ENCODE data around the gene FAM170A. TPM values are rescaled to one million over a fixed set of nuclear protein-coding genes. Genes with fewer than 3 reads are reported as not detected.

Gene FAM170A
- total and polyA plus RNA-seq, 2 donors from 2014 or later = 0.28 TPM; not detected in 1

DNA sequence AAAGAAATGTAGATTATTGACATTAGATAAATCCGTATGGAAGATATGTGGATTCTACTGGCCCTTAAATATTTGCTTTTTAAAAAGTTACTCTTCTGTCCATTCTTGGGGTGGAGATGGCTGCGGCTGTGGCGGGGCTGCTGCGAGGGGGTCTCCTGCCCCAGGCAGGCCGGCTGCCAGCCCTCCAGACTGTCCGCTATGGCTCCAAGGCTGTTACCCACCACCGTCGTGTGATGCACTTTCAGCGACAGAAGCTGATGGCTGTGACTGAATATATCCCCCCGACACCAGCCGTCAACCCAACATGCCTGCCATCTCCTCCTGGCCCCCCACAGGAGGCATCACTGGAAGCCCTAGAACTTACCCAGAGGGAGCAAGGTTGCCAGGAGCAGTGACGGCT, 50.7 kb downstream of the FAM170A start:
- no peaks in the 10 kb centered on the region for H3K4me1 ChIP-seq (ENCODE audit: control insufficient read depth in 2 of 3, insufficient read depth in 2 of 3, low read depth in 1 of 3, low read length in 3 of 3)
- H3K9me3 ChIP-seq (ENCODE audit: control insufficient read depth in 2 of 3, insufficient read depth in 1 of 3, low read length in 3 of 3) = no peaks in the 10 kb centered on the region
- TF ChIP-seq, protein P1, sequence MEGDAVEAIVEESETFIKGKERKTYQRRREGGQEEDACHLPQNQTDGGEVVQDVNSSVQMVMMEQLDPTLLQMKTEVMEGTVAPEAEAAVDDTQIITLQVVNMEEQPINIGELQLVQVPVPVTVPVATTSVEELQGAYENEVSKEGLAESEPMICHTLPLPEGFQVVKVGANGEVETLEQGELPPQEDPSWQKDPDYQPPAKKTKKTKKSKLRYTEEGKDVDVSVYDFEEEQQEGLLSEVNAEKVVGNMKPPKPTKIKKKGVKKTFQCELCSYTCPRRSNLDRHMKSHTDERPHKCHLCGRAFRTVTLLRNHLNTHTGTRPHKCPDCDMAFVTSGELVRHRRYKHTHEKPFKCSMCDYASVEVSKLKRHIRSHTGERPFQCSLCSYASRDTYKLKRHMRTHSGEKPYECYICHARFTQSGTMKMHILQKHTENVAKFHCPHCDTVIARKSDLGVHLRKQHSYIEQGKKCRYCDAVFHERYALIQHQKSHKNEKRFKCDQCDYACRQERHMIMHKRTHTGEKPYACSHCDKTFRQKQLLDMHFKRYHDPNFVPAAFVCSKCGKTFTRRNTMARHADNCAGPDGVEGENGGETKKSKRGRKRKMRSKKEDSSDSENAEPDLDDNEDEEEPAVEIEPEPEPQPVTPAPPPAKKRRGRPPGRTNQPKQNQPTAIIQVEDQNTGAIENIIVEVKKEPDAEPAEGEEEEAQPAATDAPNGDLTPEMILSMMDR (IDR thresholded peaks at IDR 0.05; ENCODE audit: borderline replicate concordance, extremely low read depth, insufficient read depth) = no peak
- intact Hi-C loops (cut with DNase I) = no loop called here
- no peaks in the 10 kb centered on the region for H3K27me3 ChIP-seq (ENCODE audit: control insufficient read depth, insufficient read depth, low read length)
- H3K27ac ChIP-seq (ENCODE audit: low read depth in 2 of 2, low read length in 2 of 2) = no peak overlapping the region
- no peak overlapping the region for H3K9ac ChIP-seq (ENCODE audit: low read length in 3 of 3)
- FAIRE-seq (no peak), DNase-seq (peak in 1 of 5 donors; percentile 26)
- H3K4me3 ChIP-seq (ENCODE audit: low read length in 3 of 3) = no peak overlapping the region
- H3K36me3 ChIP-seq (ENCODE audit: control insufficient read depth in 2 of 3, insufficient read depth in 3 of 3, low read length in 3 of 3) = no peaks in the 10 kb centered on the region

DNA sequence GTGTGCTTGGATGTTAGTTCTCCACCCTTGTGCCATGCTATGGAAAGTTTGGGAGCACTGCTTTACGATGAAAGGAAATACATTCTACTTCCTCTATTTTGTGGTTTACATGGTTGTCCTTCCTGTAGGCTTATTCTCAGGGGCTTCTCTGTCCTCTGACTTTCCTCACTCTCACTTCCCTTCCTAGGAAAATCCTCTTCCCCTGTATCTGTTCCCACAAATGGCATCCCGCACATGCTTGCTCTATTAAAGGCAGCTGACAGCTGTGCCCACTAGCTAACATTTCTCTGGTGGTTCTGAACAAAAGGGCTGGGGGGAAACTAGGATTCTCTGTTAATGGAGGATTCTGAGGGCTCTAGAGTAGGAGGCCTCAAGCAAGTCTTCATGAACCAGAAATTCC, 52.4 kb downstream of the FAM170A start:
- H3K27me3 ChIP-seq (ENCODE audit: control insufficient read depth, insufficient read depth, low read length) = no peaks in the 10 kb centered on the region
- no peak overlapping the region for H3K9ac ChIP-seq (ENCODE audit: low read length in 3 of 3)
- H3K9me3 ChIP-seq (ENCODE audit: control insufficient read depth in 2 of 3, insufficient read depth in 1 of 3, low read length in 3 of 3) = no peaks in the 10 kb centered on the region
- intact Hi-C loops (cut with DNase I) = no loop called here
- no peaks in the 10 kb centered on the region for H3K36me3 ChIP-seq (ENCODE audit: control insufficient read depth in 2 of 3, insufficient read depth in 3 of 3, low read length in 3 of 3)
- H3K4me1 ChIP-seq (ENCODE audit: control insufficient read depth in 2 of 3, insufficient read depth in 2 of 3, low read depth in 1 of 3, low read length in 3 of 3) = no peaks in the 10 kb centered on the region
- TF ChIP-seq, protein P1 (IDR thresholded peaks at IDR 0.05; ENCODE audit: borderline replicate concordance, extremely low read depth, insufficient read depth) = no peak
- FAIRE-seq = no peak
- H3K27ac ChIP-seq (ENCODE audit: low read depth in 2 of 2, low read length in 2 of 2) = no peak overlapping the region
- no peak overlapping the region for H3K4me3 ChIP-seq (ENCODE audit: low read length in 3 of 3)
- no peak for DNase-seq

DNA sequence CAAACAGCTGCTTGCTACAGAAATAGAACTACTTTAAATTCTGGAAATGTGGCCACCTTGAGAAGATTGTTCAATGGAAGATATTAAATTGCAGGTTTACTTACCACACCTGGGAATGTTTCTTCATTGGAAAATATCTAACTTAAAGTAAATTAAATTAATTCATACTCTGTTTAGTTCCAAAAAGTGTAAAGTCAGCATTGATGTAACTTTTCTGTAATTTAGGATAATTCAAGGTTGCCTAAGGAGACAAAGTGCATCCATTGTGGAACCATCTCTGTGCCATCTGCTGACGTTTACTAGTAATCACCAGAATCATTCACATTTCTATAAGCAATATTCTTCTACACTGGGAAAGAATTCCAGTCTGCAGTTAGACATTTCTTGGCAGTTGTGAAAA, 53.0 kb downstream of the FAM170A start:
- FAIRE-seq = no peak
- no peak for DNase-seq
- H3K9me3 ChIP-seq (ENCODE audit: control insufficient read depth in 2 of 3, insufficient read depth in 1 of 3, low read length in 3 of 3) = no peaks in the 10 kb centered on the region
- TF ChIP-seq, protein P1 (IDR thresholded peaks at IDR 0.05; ENCODE audit: borderline replicate concordance, extremely low read depth, insufficient read depth) = no peak
- no peak overlapping the region for H3K9ac ChIP-seq (ENCODE audit: low read length in 3 of 3)
- no peaks in the 10 kb centered on the region for H3K36me3 ChIP-seq (ENCODE audit: control insufficient read depth in 2 of 3, insufficient read depth in 3 of 3, low read length in 3 of 3)
- no peaks in the 10 kb centered on the region for H3K4me1 ChIP-seq (ENCODE audit: control insufficient read depth in 2 of 3, insufficient read depth in 2 of 3, low read depth in 1 of 3, low read length in 3 of 3)
- H3K27me3 ChIP-seq (ENCODE audit: control insufficient read depth, insufficient read depth, low read length) = no peaks in the 10 kb centered on the region
- no peak overlapping the region for H3K27ac ChIP-seq (ENCODE audit: low read depth in 2 of 2, low read length in 2 of 2)
- intact Hi-C loops (cut with DNase I) = no loop called here
- H3K4me3 ChIP-seq (ENCODE audit: low read length in 3 of 3) = no peak overlapping the region

Other genes with a start within 250 kb of the FAM170A start
- 202 TPM for gene HSD17B4, start 177.1 kb upstream of the FAM170A start, total RNA-seq
- gene HSD17B4, start 177.1 kb upstream of the FAM170A start, polyA plus RNA-seq (ENCODE audit: insufficient read depth, low read depth, low replicate concordance) = 212 TPM